Activated CD4-positive, alpha-beta T cell treated with anti-CD3 and anti-CD28 coated beads for 24 hours (primary cell): ENCODE data around the gene CLASP1.
"Not testable (repeated sequence)": the region's sequence is repeated elsewhere in the genome, so short reads cannot be mapped to it uniquely, and the experiment has no call there.

Experiments
- DNase-seq, 2 donors: peaks; one replicate each; pipeline ENCODE4 v3.0.0-alpha.2; 2020; ENCODE audit warnings: low read depth in 2 of 2

CLASP1 gene

GRCh38 chr2:121475811-121476571 lies 173.3 kb downstream of the CLASP1 start:
- DNase-seq = no peak

GRCh38 chr2:121473512-121473911 lies 175.8 kb downstream of the CLASP1 start:
- no peak for DNase-seq

GRCh38 chr2:121472470-121472993 lies 176.7 kb downstream of the CLASP1 start:
- no peak for DNase-seq

GRCh38 chr2:121471532-121472469 lies 177.5 kb downstream of the CLASP1 start:
- DNase-seq = no peak

GRCh38 chr2:121470917-121471316 lies 178.3 kb downstream of the CLASP1 start:
- DNase-seq = no peak

GRCh38 chr2:121469356-121469755 lies 179.9 kb downstream of the CLASP1 start:
- no peak for DNase-seq

- no peak for DNase-seq
Measured at GRCh38 chr2:121468936-121469335, 180.3 kb downstream of the CLASP1 start.

- no peak for DNase-seq
Measured at GRCh38 chr2:121459291-121459690, 190.0 kb downstream of the CLASP1 start.

- no peak for DNase-seq
Measured at GRCh38 chr2:121456325-121456724, 192.9 kb downstream of the CLASP1 start.

- DNase-seq = no peak
Measured at GRCh38 chr2:121455446-121455845, 193.8 kb downstream of the CLASP1 start.

GRCh38 chr2:121454549-121455090 lies 194.6 kb downstream of the CLASP1 start:
- no peak for DNase-seq

- DNase-seq = no peak
Measured at GRCh38 chr2:121451398-121451797, 197.9 kb downstream of the CLASP1 start.

GRCh38 chr2:121450301-121450700 lies 199.0 kb downstream of the CLASP1 start:
- DNase-seq = no peak

GRCh38 chr2:121446647-121447241 lies 202.5 kb downstream of the CLASP1 start:
- DNase-seq = no peak

GRCh38 chr2:121442889-121443288 lies 206.4 kb downstream of the CLASP1 start:
- no peak for DNase-seq

- DNase-seq = not testable (repeated sequence)
Measured at GRCh38 chr2:121438290-121438689, 211.0 kb downstream of the CLASP1 start.

GRCh38 chr2:121436918-121437317 lies 212.3 kb downstream of the CLASP1 start:
- DNase-seq = no peak

- DNase-seq = no peak
Measured at GRCh38 chr2:121435790-121436189, 213.5 kb downstream of the CLASP1 start.

GRCh38 chr2:121431214-121431613 lies 218.0 kb downstream of the CLASP1 start:
- no peak for DNase-seq

GRCh38 chr2:121429927-121430520 lies 219.2 kb downstream of the CLASP1 start:
- no peak for DNase-seq

GRCh38 chr2:121429119-121429903 lies 220.0 kb downstream of the CLASP1 start:
- no peak for DNase-seq
